GM18907 (cell line): Measurements from ENCODE around the gene APPL2.
"Not testable (repeated sequence)": the region's sequence is repeated elsewhere in the genome, so short reads cannot be mapped to it uniquely, and the experiment has no call there.

Source experiments
- ATAC-seq: cut with Tn5 transposase; IDR thresholded peaks from one replicate; pipeline ENCODE4 v1.9.1; 2021; ENCODE audit warnings: mild to moderate bottlenecking, moderate library complexity; ENCODE audit not compliant: unreplicated experiment

APPL2 gene

GRCh38 chr12:105200385-105200784 lies 35.6 kb downstream of the APPL2 start:
- ATAC-seq = no peak

GRCh38 chr12:105198961-105199360 lies 37.0 kb downstream of the APPL2 start:
- no peak for ATAC-seq

- no peak for ATAC-seq
Measured at GRCh38 chr12:105196090-105196489, 39.9 kb downstream of the APPL2 start.

GRCh38 chr12:105194947-105195346 lies 41.0 kb downstream of the APPL2 start:
- ATAC-seq = no peak

- ATAC-seq = no peak
Measured at GRCh38 chr12:105192624-105193225, 43.2 kb downstream of the APPL2 start.

- no peak for ATAC-seq
Measured at GRCh38 chr12:105190530-105190929, 45.4 kb downstream of the APPL2 start.

- no peak for ATAC-seq
Measured at GRCh38 chr12:105189293-105189692, 46.7 kb downstream of the APPL2 start.

- not testable (repeated sequence) for ATAC-seq
Measured at GRCh38 chr12:105183976-105184375, 52.0 kb downstream of the APPL2 start.

- ATAC-seq = not testable (repeated sequence)
Measured at GRCh38 chr12:105183406-105183805, 52.6 kb downstream of the APPL2 start.

- not testable (repeated sequence) for ATAC-seq
Measured at GRCh38 chr12:105179114-105179513, 56.9 kb downstream of the APPL2 start.

- no peak for ATAC-seq
Measured at GRCh38 chr12:105177208-105177607, 58.8 kb downstream of the APPL2 start.

- no peak for ATAC-seq
Measured at GRCh38 chr12:105175397-105175990, 60.5 kb downstream of the APPL2 start.

- no peak for ATAC-seq
Measured at GRCh38 chr12:105171691-105172436, 64.1 kb downstream of the APPL2 start.

GRCh38 chr12:105170139-105170538 lies 65.8 kb downstream of the APPL2 start:
- ATAC-seq = no peak

GRCh38 chr12:105168006-105168405 lies 68.0 kb downstream of the APPL2 start:
- ATAC-seq = no peak

- ATAC-seq = no peak
Measured at GRCh38 chr12:105167346-105167745, 68.6 kb downstream of the APPL2 start.

GRCh38 chr12:105166736-105167135 lies 69.2 kb downstream of the APPL2 start:
- no peak for ATAC-seq

GRCh38 chr12:105164068-105164467 lies 71.9 kb downstream of the APPL2 start:
- ATAC-seq = no peak

- no peak for ATAC-seq
Measured at GRCh38 chr12:105162174-105162573, 73.8 kb downstream of the APPL2 start.

GRCh38 chr12:105158876-105159275 lies 77.1 kb downstream of the APPL2 start:
- ATAC-seq = no peak

GRCh38 chr12:105157606-105158005 lies 78.4 kb downstream of the APPL2 start:
- ATAC-seq = no peak

GRCh38 chr12:105156260-105156659 lies 79.7 kb downstream of the APPL2 start:
- ATAC-seq = no peak
